Measurements from ENCODE around the gene PGLYRP1. TPM values are rescaled to one million over a fixed set of nuclear protein-coding genes. Genes with fewer than 3 reads are reported as not detected.

Gene PGLYRP1
- total and polyA plus RNA-seq, 4 donors = 0.25 to 13.9 (median 0.76) TPM

- peaks cover 0 to 3% (median 0%) of the 10 kb centered on the region in 4 donors for H3K27me3 ChIP-seq (ENCODE audit: control insufficient read depth in 4 of 4, insufficient read depth in 4 of 4, low read length in 3 of 4)
- no peaks in the 10 kb centered on the region for H3K9me3 ChIP-seq (ENCODE audit: control insufficient read depth in 4 of 4, low read length in 3 of 4)
- H3K36me3 ChIP-seq (ENCODE audit: control insufficient read depth in 4 of 4, insufficient read depth in 3 of 4, low read depth in 1 of 4, low read length in 3 of 4) = no peaks in the 10 kb centered on the region
- WGBS = 59% methylated on average over 2 of the region's 2 CpGs
- no peak for DNase-seq (ENCODE audit: low spot score)
- no peak overlapping the region for H3K27ac ChIP-seq (ENCODE audit: low read depth in 1 of 2, low read length in 2 of 2)
- H3K4me3 ChIP-seq (ENCODE audit: low read depth in 1 of 3, low read length in 3 of 3) = no peak overlapping the region
- no peaks in the 10 kb centered on the region for H3K4me1 ChIP-seq (ENCODE audit: control insufficient read depth in 4 of 4, insufficient read depth in 4 of 4, low read length in 3 of 4)
- H3K9ac ChIP-seq (ENCODE audit: low read depth in 1 of 2, low read length in 2 of 2) = no peak overlapping the region
- TF ChIP-seq NR2F2 (IDR thresholded peaks at IDR 0.05) = no peak
- TF ChIP-seq, protein P1, sequence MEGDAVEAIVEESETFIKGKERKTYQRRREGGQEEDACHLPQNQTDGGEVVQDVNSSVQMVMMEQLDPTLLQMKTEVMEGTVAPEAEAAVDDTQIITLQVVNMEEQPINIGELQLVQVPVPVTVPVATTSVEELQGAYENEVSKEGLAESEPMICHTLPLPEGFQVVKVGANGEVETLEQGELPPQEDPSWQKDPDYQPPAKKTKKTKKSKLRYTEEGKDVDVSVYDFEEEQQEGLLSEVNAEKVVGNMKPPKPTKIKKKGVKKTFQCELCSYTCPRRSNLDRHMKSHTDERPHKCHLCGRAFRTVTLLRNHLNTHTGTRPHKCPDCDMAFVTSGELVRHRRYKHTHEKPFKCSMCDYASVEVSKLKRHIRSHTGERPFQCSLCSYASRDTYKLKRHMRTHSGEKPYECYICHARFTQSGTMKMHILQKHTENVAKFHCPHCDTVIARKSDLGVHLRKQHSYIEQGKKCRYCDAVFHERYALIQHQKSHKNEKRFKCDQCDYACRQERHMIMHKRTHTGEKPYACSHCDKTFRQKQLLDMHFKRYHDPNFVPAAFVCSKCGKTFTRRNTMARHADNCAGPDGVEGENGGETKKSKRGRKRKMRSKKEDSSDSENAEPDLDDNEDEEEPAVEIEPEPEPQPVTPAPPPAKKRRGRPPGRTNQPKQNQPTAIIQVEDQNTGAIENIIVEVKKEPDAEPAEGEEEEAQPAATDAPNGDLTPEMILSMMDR (IDR thresholded peaks at IDR 0.05; ENCODE audit: low read depth, low read length, missing input control) = no peak
- no peak for TF ChIP-seq ZBTB33 (IDR thresholded peaks at IDR 0.05)
- TF ChIP-seq FOXA1 (IDR thresholded peaks at IDR 0.05) = no peak
- no peak for TF ChIP-seq TAF1 (conservative IDR thresholded peaks at IDR 0.05)
- no peak for TF ChIP-seq HNF4A (conservative IDR thresholded peaks at IDR 0.05)
- TF ChIP-seq, protein P2, sequence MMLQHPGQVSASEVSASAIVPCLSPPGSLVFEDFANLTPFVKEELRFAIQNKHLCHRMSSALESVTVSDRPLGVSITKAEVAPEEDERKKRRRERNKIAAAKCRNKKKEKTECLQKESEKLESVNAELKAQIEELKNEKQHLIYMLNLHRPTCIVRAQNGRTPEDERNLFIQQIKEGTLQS (IDR thresholded peaks at IDR 0.05) = no peak
- no peak for TF ChIP-seq MAX (IDR thresholded peaks at IDR 0.05)
- no peak for TF ChIP-seq EGR1 (IDR thresholded peaks at IDR 0.05; ENCODE audit: low read depth in 2 of 2)
These were observed 41.5 kb downstream of the PGLYRP1 start for GRCh38 chr19:45981350-45981749.

GRCh38 chr19:45978156-45978555 is 44.7 kb downstream of the PGLYRP1 start:
- DNase-seq (ENCODE audit: low spot score) = no peak
- H3K9me3 ChIP-seq (ENCODE audit: control insufficient read depth in 4 of 4, low read length in 3 of 4) = no peaks in the 10 kb centered on the region
- WGBS = 74% methylated on average over 7 of the region's 7 CpGs

More at GRCh38 chr19:45978156-45978555, 44.7 kb downstream of the PGLYRP1 start:
- H3K27ac ChIP-seq (ENCODE audit: low read depth in 1 of 2, low read length in 2 of 2) = no peak overlapping the region
- H3K9ac ChIP-seq (ENCODE audit: low read depth in 1 of 2, low read length in 2 of 2) = no peak overlapping the region
- no peak overlapping the region for H3K4me3 ChIP-seq (ENCODE audit: low read depth in 1 of 3, low read length in 3 of 3)
- H3K36me3 ChIP-seq (ENCODE audit: control insufficient read depth in 4 of 4, insufficient read depth in 3 of 4, low read depth in 1 of 4, low read length in 3 of 4) = no peaks in the 10 kb centered on the region
- TF ChIP-seq YY1 (IDR thresholded peaks at IDR 0.05) = no peak
- TF ChIP-seq GABPA (IDR thresholded peaks at IDR 0.05 in 1 of 2, conservative IDR thresholded peaks at IDR 0.05 in 1 of 2) = no peak
- no peak for TF ChIP-seq HNF4G (IDR thresholded peaks at IDR 0.05)
- no peak for TF ChIP-seq TAF1 (conservative IDR thresholded peaks at IDR 0.05)
- TF ChIP-seq, protein P3, sequence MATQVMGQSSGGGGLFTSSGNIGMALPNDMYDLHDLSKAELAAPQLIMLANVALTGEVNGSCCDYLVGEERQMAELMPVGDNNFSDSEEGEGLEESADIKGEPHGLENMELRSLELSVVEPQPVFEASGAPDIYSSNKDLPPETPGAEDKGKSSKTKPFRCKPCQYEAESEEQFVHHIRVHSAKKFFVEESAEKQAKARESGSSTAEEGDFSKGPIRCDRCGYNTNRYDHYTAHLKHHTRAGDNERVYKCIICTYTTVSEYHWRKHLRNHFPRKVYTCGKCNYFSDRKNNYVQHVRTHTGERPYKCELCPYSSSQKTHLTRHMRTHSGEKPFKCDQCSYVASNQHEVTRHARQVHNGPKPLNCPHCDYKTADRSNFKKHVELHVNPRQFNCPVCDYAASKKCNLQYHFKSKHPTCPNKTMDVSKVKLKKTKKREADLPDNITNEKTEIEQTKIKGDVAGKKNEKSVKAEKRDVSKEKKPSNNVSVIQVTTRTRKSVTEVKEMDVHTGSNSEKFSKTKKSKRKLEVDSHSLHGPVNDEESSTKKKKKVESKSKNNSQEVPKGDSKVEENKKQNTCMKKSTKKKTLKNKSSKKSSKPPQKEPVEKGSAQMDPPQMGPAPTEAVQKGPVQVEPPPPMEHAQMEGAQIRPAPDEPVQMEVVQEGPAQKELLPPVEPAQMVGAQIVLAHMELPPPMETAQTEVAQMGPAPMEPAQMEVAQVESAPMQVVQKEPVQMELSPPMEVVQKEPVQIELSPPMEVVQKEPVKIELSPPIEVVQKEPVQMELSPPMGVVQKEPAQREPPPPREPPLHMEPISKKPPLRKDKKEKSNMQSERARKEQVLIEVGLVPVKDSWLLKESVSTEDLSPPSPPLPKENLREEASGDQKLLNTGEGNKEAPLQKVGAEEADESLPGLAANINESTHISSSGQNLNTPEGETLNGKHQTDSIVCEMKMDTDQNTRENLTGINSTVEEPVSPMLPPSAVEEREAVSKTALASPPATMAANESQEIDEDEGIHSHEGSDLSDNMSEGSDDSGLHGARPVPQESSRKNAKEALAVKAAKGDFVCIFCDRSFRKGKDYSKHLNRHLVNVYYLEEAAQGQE (IDR thresholded peaks at IDR 0.05) = no peak
- no peak for TF ChIP-seq HNF4A (conservative IDR thresholded peaks at IDR 0.05)
- no peak for TF ChIP-seq FOXA1 (IDR thresholded peaks at IDR 0.05)
- TF ChIP-seq JUND (IDR thresholded peaks at IDR 0.05) = no peak
- no peak for TF ChIP-seq MAX (IDR thresholded peaks at IDR 0.05)
- peaks cover 0 to 6% (median 3%) of the 10 kb centered on the region in 4 donors for H3K27me3 ChIP-seq (ENCODE audit: control insufficient read depth in 4 of 4, insufficient read depth in 4 of 4, low read length in 3 of 4)
- H3K4me1 ChIP-seq (ENCODE audit: control insufficient read depth in 4 of 4, insufficient read depth in 4 of 4, low read length in 3 of 4) = no peaks in the 10 kb centered on the region

Measured in liver (tissue), 9 donors.